Dermis microvascular lymphatic vessel endothelial cell (primary cell): ENCODE measurements around the gene ST3GAL2. TPM values are rescaled to one million over a fixed set of nuclear protein-coding genes. Genes with fewer than 3 reads are reported as not detected.
"Not testable (repeated sequence)": the region's sequence is repeated elsewhere in the genome, so short reads cannot be mapped to it uniquely, and the experiment has no call there.

ENCODE experiments used
- DNase-seq, 2 donors: peaks; one replicate each; pipeline versions ENCODE4 v3.0.0 to v3.0.0-alpha.2; 2010; ENCODE audit warnings: low read depth in 2 of 2
- total RNA-seq: library from RNA; depleted of rRNA; stranded (reverse); fragments of >200 nt; gene quantifications from 2 replicates; pipeline ENCODE4 v1.2.1, GENCODE V29; 2014

Gene ST3GAL2
- total RNA-seq, 1 donor from 2014 or later = 42.1 TPM

DNA sequence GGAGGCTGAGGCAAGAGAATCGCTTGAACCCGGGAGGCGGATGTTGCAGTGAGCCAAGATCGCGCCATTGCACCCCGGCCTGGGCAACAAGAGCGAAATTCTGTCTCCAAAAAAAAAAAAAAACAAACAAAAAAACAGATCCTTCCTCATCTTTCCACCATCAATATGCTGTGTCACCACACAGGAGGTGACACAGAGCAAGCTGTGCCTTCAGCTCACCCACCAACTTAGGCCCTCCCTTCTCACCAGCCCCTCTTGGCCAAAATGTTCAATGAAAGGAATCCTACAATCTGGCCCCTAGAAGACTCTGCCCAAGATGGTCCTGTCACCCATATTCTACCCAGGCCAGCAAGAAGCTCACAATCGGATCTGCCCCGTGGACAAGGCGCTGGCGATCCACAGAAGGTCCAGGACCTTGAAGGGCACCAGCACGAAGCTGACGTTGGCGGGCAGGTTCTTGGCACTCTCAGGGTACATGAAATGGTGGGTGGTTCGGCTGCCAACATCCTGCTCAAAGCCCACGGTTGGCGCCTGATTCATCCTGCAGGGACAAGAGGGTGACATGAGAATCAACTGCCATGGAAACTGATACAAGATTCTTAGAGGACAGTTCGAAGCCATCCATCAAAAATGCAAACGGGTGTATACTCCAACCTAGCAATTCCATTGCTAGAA is 50.8 kb downstream of the ST3GAL2 start:
- DNase-seq = no peak

- not testable (repeated sequence) for DNase-seq
These were observed 52.5 kb downstream of the ST3GAL2 start for GRCh38 chr16:70386289-70386986.

GRCh38 chr16:70383421-70383960 is 55.4 kb downstream of the ST3GAL2 start:
- no peak for DNase-seq

DNA sequence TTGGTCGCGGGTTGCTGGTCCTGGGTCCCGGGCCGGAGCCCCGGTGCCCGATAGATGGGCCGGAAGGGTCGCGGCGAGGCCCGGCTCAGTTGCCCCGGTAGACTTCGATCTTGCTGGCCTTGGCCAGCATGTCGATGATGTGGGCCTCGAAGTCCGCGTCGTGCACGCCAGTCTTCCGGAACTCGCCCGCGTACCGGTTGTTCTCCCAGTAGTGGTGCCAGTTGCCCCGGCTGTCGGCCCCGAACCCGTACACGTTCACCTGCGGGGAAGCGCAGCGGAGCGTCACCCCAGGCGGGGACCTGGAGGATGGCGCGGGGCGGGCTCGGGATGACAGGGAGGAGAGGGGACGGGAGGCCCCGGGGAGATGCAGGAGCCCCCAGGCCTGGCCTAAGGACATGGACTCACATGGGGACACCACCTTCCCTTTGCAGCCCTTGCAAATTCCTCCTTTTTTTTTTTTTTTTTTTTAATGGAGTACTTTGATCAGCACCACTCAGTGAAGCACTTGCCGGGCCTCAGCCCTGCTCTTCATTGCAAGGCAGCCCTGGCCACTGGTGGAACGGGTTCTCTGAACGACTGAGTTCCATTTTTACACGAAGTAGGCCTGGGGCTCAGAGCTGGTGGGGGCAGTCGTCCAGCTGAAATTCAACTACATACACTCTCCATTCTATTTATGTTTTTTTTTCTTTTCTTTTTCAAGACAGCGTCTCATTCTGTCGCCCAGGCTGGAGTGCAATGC is 57.1 kb downstream of the ST3GAL2 start:
- no peak for DNase-seq

- DNase-seq = peak; percentile 90 to 97
These were observed 57.8 kb downstream of the ST3GAL2 start for GRCh38 chr16:70380919-70381603.

- DNase-seq = peak in 1 of 2 donors; percentile 39
These were observed 58.5 kb downstream of the ST3GAL2 start for GRCh38 chr16:70380248-70380918.

DNA sequence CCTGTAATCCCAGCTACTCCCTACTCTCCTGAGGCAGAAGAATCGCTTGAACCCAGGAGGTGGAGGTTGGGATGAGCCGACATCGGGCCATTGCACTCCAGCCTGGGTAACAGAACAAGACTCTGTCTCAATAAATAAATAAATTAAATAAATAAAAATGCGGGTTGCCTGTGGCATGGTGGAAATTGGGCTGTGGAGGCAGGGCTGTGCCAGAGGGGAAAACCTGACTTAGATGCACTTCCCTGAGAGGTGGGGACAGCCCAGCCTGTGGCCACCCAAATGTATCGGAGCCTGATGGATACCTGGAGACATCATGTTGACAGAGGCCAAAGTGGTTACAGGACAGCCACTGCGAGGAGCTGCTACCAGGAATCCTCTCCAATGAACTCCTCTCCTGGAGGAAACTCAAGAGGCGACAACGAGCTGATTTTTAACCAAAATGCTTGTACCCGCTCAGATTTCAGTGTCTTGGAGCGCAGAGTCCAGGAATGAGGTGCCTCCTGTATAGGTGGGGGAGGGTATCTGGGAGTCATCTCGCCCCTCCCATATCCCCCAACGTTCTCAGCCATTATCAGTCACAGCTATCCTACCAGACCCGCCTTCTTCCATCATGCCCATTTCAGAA is 59.9 kb downstream of the ST3GAL2 start:
- no peak for DNase-seq

GRCh38 chr16:70377782-70378181 is 61.1 kb downstream of the ST3GAL2 start:
- DNase-seq = peak in 1 of 2 donors; percentile 40

DNA sequence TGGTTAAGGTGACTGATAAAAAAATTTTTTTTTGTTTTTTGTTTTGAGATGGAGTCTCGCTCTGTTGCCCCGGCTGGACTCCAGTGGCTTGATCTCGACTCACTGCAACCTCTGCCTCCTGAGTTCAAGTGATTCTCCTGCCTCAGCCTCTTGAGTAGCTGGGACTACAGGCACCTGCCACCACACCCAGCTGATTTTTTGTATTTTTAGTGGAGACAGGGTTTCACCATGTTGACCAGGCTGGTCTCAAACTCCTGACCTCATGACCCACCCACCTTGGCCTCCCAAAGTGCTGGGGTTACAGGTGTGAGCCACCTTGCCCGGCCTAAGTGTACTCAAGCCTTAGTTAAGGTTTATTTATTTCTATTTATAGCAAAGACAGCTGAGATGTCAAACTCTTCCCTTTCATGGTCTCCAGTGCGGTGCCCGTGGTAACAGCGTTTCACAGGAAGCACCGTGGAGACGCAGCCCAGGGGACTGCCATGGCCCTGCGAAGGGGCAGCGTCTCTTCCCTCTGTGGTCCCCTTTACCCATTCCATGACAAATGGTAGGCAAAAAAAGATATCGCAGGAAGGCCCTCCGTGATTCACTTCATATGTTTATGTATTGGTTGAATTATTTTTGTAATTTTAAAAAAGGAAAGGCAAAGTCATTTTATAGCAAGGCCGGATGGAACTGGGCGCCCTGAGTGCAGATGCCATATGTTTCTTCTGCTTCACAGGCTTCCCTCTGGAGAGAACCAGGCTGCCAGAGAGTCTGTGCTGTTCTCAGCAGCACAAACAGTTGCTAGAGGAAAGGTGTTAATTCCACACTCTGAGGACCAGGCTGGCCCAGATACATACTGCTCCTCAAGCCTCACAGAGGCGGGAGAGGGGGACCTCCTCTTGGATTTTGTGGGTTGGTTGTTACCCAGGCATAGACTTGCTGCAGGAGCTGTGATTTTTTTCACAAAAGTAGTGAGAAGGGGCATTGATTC is 63.0 kb downstream of the ST3GAL2 start:
- DNase-seq = no peak

GRCh38 chr16:70374213-70374612 is 64.7 kb downstream of the ST3GAL2 start:
- DNase-seq = no peak

GRCh38 chr16:70372921-70373728 is 65.8 kb downstream of the ST3GAL2 start:
- DNase-seq = no peak

DNA sequence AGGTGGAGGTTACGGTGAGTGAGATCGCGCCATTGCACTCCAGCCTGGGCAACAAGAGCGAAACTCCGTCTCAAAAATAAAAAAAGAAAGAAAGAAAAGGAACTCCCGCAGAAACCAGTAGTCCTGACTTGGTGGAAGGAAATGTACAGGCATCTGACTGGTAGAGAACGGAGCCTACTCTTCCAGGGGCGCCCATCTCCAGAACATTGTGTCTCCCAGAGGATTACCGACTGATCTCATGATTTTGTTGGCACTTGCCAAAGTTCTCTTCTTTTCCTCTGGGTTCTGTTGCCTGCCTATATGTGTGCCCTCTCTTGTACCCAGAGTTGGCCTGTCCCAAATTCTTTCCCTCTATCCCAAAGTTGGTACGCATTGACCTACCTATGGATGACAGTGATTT is 68.0 kb downstream of the ST3GAL2 start:
- no peak for DNase-seq

DNA sequence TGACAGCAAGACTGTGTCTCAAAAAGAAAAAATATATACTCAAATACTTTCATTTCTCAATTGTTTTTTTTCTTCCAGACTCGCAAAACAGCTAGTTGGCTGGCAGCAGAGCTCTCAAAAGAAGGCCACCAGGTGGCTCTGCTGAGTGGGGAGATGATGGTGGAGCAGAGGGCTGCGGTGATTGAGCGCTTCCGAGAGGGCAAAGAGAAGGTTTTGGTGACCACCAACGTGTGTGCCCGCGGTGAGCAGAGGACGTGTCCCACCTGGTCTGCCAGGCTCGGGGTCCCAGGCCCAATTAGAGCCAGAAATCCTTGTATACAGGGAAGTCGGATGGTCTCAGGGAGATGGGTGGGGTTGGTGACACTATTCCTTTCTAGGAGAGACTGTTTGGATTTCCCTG is 68.8 kb downstream of the ST3GAL2 start:
- DNase-seq = peak in 1 of 2 donors; percentile 40

- no peak for DNase-seq
These were observed 74.5 kb downstream of the ST3GAL2 start for GRCh38 chr16:70364399-70364798.

- DNase-seq = no peak
These were observed 79.3 kb downstream of the ST3GAL2 start for GRCh38 chr16:70359552-70359951.

- no peak for DNase-seq
These were observed 89.1 kb downstream of the ST3GAL2 start for GRCh38 chr16:70349783-70350182.

DNA sequence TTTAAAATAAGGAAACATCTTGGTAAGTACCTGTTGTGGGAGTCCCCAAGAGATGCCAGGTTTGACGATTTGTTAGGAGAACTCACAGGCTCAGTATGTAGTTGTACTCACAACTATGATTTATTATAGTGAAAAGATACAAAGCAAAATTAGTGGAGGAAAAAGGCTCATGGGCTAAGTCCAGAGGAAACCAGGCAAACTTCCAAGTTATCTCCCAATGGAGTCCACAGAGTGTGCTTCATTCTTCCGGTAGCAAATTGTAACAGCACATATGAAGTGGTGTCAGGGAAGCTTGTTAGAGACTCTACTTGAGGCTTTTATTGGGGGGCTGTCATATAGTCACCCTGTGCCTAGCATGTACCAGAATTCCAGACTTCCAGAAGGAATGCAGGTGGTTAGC is 89.9 kb downstream of the ST3GAL2 start:
- DNase-seq = peak; percentile 37 to 50

DNA sequence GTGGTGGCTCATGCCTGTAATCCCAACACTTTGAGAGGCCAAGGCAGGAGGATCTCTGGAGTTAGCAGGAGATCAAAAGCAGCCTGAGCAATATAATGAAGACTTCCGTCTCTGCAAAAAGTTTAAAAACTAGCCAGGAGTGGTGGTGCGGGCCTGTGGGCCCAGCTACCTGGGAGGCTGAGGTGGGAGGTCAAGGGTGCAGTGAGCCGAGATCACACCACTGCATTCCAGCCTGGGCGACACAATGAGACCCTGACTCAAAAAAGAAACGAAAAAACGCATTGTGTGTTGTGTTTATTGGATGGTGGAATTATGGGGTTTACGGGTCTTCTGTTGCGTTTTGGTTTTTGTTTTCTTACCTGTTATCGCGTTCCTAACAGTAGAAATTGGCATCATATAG is 93.1 kb downstream of the ST3GAL2 start:
- DNase-seq = no peak

DNA sequence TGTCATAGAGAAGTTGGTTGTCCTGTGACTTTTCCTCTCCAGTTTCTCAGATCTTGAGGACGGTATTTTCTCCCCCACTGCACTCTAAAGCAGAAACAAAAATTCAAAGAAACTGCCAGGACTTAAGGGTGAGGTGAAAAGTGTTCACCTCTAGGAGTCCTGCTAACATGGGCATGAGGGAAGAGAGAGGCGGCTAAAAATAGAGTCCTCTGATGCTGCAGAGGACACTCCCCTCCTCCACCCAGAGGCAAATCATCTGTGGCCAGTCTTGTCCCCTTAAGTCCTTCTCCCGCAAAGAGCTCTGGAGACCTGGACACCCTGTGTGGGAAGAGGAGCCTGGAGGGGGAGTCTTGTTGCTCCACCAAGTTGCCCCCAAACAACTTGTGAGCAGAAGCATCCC is 96.9 kb downstream of the ST3GAL2 start:
- DNase-seq = no peak
